Measurements from ENCODE around the gene GBP4.

GBP4 gene

DNA sequence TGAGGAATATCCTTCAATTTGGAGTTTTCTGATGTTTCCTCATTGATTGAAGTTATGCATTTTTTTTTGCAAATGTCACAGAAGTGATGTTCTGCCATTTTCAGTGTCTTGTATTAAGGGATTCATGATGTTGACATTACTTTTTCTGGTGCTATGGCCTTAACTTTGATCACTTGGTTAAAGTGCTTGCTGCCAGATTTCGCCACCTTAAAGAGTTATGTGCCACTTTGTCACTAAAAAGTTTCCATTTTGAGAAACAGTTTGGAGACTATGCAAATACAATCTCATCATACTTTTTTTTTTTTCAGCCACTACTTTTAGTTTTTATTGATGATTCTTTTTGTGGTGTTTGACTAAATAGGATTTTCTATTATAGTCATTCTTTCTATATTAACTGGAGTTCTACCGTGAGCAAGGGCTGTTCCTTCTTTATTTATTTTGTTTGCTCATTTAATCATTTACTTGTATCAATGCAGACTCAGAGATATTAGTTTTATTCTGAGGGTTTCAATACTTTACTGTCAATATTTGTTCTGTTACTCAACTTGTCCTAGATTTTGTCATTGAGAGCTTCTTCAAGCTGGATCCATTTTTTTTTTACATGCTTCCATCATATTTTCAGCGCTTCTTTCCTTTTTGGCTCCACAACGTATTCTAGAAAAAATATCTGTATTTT lies 26.1 kb downstream of the GBP4 start:
- in situ Hi-C loops (cut with MboI; ENCODE audit: low sequenced_read_pairs) = no loop called here

DNA sequence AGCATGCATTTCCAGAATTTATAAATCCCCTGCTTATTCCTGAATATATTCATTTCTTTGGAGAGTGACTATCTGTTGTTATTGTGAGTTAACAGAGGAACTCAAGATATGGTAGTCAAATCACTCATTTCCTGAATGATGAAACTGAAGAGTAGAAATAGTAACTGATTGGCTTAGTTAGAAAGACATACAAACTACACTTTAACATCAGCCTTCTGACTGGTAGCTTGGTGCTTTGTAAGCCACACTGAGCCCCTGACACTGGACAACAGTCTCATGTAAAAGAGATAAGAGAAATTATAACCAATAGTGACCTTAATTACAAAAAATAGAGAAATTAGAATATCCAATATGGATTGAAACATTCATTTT lies 27.7 kb downstream of the GBP4 start:
- in situ Hi-C loops (cut with MboI; ENCODE audit: low sequenced_read_pairs) = no loop called here

DNA sequence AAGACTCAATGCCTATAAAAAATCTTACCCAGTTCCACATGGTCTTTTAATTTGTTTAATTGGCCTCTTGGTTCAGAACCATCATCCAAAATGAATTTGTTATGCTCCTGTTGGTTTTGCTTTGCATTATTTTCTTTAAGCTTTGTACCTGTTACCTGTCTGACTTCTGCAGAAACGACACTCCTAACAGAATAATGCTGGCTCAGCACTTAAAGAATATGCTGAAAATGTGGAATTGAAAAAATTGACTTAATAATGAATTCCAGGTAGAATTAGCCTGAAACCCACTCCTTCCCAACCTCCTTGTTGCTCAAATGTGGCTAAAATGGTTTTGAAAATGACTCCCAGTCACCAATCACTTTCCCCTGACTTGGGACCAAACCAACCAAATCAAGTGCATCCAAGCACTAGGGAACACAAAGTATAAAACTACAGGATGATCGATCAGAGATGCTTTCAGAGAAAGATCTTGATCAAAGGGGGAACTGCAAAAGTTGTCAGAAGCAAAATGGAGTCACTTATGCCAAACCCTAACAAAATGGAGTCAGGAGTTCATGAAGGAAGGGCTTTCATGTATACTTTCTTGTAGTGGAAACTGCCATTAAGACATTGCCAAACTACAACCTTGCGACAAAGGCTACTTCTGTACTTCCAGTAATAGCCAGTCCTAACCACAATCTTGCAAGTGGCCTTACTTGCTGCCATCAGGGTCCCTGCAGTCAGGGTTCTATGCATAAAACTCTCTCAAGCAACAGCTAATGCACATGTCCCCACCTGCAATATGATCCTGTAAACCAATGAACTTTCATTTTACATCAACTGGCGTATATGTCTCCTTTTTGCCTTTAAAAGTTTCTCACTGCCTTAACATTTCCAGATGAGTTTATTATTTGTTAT lies 28.3 kb downstream of the GBP4 start:
- in situ Hi-C loops (cut with MboI; ENCODE audit: low sequenced_read_pairs) = no loop called here

DNA sequence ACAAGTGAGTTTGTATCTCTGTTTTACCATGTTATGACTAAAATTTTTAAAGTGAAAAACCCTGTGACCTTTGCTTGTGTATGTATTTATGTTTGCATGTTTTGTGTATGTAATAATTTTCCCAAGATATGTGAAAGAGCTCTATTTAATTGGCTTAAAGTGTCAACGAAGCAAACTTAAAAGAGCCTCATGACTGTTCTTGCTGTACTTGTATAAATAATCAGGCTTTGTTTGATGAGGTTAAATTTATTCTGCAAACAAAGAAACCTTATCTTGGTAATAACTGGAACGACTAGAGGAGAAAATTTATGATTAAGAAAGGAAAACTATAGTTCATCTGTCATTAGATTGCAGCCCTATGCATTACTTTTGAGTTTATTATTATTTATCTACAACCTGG lies 29.6 kb downstream of the GBP4 start:
- in situ Hi-C loops (cut with MboI; ENCODE audit: low sequenced_read_pairs) = no loop called here

DNA sequence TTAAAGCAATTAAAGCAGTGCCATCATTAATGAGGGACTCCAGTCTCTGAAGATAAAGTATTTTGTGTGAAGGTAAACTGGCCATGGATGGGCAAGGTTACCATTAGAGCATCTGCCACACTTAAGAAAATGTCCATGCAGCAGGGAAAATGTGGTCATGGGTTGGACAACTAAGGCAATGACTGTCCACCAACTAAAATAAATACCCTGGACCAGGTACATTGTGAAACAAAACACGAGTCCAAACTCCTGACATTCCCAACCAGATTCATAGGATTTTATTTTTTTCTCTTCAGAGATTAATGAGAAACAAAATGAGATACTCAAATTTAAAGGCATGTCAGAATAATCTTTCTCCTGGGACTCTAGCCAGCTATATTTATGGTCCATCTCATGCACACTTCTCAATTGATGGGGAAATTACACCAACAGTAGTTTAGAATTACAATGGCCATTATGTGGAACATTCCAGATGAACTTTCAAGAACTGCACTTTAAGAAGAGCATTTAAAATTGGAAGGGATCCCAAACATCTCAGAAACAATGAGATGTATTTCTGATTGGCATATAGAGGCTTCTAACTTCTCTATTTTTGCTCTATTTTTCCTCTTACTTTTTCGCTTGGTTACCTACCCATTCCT lies 31.0 kb downstream of the GBP4 start:
- in situ Hi-C loops (cut with MboI; ENCODE audit: low sequenced_read_pairs) = no loop called here

DNA sequence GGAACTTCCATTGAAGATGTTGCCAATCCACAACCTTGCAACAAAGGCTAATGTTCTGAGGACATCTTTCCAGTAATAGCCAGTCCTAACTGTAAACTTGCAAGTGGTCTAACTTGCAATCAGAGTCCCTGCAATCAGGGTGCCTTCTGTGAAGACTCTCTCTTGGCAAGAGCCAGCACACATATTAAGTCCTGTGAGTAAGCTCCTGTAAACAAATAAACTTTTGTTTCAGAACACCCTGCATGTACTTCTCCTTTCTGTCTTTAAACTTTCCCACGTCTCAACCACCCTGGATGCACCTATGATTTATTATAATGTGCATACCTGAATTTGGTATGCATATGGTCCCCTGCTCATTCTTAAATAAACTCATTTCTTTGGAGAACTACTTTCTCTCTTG lies 32.0 kb downstream of the GBP4 start:
- in situ Hi-C loops (cut with MboI; ENCODE audit: low sequenced_read_pairs) = no loop called here

DNA sequence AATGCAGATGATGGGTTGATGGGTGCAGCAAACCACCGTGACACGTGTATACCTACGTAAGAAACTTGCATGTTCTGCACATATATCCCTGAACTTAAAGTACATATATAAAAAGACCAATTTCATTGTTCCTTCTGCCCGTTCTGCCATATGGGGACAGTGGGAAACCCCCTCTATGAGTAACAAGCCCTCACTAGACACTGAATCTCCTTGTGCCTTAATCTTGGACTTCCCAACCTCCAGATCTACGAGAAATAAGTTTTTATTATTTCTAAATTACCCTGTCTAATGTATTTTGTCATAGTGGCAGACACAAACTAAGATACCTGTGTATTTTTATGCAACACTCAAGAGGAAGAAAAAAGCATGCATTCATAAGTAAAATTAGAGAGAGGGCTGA lies 32.9 kb downstream of the GBP4 start:
- in situ Hi-C loops (cut with MboI; ENCODE audit: low sequenced_read_pairs) = no loop called here

DNA sequence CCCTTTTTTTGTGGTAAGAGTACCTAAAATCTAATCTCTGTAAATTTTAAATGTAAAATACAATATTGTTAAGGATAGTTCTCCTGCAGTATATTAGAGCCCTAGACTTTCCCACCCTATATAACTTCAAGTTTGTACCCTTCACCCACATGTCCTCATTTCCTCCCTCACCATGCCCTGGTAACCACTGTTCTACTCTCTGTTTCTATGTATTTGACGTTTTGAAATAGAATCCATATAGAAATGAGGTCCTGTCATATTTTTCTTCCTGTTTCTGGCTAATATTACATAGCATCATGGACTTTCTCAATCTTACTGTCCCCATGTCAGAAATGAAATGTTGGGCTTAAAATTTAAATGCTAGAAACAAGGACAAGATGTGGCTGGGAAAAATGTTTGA lies 47.7 kb downstream of the GBP4 start:
- in situ Hi-C loops (cut with MboI; ENCODE audit: low sequenced_read_pairs) = no loop called here

DNA sequence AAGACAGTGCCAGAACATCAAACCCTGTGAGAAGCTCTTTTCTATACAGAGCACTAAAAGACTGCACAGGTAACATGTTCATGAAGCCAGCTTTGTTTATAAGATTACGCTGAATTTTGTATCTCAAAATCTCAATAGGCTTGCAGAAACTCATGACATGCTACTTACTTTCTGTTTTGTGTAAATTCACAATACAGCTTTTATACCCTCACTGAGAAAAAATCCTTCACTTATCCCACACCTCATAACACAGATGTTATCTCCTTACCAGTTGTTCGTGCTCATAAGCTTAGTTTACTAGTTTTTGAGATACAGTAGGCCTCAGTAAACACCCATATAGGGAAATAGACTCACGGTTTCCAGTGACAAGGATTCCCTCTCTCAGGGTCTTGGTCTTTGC lies 48.8 kb downstream of the GBP4 start:
- in situ Hi-C loops (cut with MboI; ENCODE audit: low sequenced_read_pairs) = no loop called here

DNA sequence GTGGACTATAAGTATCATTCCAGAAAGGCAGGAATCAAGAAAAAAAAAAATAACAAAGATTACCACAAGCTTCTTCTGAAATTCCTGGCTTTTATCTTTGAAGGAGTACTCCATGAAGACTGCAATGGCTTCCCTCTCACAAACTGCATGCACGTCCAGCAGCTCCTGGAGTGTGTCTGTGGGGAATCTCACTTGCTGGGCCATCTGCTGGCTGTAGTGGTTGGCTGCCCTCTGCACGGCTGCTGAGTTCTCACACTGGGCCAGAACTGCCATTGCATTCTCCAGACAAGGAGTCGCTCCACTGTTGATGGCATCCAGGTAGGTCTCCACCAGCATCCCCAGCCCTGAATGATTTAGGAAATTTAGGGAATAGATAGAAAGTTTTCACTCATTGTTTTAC lies 49.5 kb downstream of the GBP4 start:
- in situ Hi-C loops (cut with MboI; ENCODE audit: low sequenced_read_pairs) = no loop called here

DNA sequence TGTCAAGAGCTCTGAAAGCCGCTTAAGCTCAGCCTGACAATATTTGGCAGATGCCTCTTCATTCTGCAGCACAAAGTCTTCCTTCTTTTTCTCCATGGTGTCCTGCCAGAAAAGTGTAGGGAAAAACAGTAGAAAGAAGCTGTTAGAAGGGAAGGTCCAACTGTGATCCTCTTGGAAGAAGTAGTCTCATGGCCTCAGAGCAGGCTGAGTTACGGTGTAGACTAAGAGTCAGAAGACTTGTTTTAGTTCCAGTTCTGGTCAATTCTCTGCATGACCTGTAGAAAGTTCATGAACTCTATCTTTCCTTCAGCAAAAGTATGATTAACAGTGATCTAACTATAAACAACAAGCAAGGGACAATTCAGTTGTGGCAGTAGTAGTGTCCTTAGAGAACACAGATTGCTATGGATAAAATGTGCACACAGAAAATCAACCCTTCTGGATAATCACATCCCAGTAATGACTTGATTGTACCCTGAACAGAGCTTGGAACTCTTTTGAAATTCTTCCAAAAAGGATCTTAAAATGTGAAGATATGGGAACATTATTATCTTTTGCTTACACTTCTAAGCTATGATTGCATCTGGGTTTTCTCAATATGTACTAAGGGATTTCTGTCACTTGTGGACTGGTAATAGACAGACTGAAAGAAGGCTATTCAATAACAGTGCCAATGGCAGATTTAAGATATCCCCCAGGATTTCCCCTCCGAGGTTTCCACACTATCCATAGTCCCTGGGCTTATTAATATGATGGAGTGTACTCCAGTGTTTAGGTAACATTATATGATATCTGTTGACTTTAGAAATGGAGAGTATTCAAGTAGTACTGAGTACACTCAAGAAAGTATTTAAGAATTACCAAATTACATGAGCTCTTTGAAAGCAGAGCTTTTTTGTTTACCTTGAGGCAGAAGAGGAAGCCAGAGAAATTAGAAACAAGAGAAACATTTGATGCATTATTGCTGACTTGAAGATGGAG lies 50.8 kb downstream of the GBP4 start:
- in situ Hi-C loops (cut with MboI; ENCODE audit: low sequenced_read_pairs) = no loop called here

DNA sequence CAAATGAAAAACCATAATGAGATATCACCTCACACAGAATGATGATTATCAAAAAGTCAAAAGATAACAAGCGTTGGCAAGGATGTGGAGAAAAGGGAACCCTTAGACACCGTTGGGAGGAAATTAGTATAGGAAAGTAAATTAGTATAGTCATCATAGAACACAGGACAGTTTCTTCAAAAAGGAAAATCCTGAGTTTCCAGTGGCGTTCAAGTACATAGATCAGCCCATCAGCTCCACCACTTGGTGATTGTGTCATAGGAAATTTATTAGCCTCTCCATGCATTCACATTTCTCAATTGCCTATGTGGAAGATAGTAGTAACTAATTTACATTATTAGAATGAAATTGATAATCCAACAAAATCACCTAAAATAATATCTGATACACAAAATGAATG lies 52.0 kb downstream of the GBP4 start:
- in situ Hi-C loops (cut with MboI; ENCODE audit: low sequenced_read_pairs) = no loop called here

DNA sequence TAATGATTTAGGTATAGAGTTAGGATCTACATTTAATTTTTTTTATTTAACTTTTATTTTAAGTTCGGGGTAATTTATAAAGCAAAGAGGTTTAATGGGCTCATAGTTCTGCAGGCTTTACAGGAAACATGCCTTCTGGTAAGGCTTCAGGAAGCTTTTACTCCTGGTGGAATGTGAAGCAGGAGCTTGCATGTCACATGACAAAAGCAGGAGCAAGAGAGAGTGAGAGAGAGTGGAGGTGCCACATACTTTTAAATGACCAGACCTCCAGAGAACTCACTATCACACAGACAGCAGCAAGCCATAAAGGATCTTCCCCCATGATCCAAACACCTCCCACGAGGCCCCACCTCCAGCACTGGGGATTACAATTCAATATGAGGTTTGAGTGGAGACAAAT lies 55.3 kb downstream of the GBP4 start:
- in situ Hi-C loops (cut with MboI; ENCODE audit: low sequenced_read_pairs) = no loop called here

DNA sequence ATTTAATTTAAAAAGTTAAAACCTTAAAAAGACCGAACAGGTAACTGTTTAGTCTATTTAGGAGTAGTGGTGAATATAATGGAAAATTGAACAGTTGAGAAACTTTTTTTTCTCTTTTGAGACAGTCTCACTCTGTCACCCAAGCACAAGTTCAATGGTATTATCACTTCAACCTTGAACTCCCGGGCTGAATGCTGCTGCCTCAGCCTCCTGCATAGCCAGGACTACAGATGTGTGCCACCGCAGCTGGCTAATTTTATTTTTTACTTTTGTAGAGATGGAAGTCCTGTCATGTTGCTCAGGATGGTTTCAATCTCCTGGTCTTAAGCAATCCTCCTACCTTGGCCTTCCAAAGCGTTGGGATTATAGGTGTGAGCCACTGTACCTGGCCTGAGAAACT lies 56.6 kb downstream of the GBP4 start:
- in situ Hi-C loops (cut with MboI; ENCODE audit: low sequenced_read_pairs) = no loop called here

DNA sequence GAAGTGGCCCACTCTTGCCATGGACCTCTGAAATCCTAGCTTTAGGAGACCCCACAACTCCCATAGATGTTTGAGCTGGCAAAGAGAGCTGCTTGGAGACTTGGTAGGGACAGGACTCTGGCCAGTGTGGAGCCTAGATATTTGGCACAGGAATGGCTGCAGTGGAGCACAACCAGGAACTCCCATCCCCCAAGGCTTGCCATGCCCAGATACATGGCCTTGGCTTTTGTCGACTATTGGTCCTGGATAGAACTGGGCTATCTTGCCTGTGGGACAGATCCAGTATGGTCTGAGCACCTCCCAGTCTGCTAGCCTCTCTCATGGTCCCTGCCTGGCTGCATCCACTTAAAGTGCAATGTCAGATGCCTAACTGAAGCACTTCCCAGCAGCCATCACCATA lies 65.0 kb downstream of the GBP4 start:
- in situ Hi-C loops (cut with MboI; ENCODE audit: low sequenced_read_pairs) = no loop called here

Data from HL-60/S4 (cell line).